ENCODE results near the gene TRIM28. TPM values are rescaled to one million over a fixed set of nuclear protein-coding genes. Genes with fewer than 3 reads are reported as not detected.

Gene TRIM28
- total RNA-seq, 1 donor from 2014 or later = 407 TPM

GRCh38 chr19:58581227-58582141, 37.6 kb downstream of the TRIM28 start:
- peak overlapping the region; percentile 41 for H3K27ac Mint-ChIP-seq
- DNase-seq = peak; percentile 73
- peak; percentile 99 for ATAC-seq (ENCODE audit: low read depth)
- no peak overlapping the region for H3K4me3 Mint-ChIP-seq
- H3K36me3 Mint-ChIP-seq (ENCODE audit: low read depth) = peaks cover 18% of the 10 kb centered on the region
- POLR2A ChIA-PET = interaction anchor here (1.0 to 2.2 kb wide), 5 partner anchors 22 to 68 kb away, joined by 4 to 17 read pairs (median 5); partner anchors contain the start of genes TRIM28, UBE2M and ZBTB45
- intact Hi-C loops (cut with micrococcal nuclease) = loop anchor here (1.0 kb wide), 3 partner anchors 37 to 67 kb away; partner anchors contain the start of gene TRIM28
- CTCF ChIA-PET = interaction anchor here (1.4 to 4.3 kb wide), 3 partner anchors 61 to 71 kb away, joined by 3 to 62 read pairs (median 14); partner anchors contain the start of gene ZBTB45
- no peaks in the 10 kb centered on the region for H3K27me3 Mint-ChIP-seq
- TF ChIP-seq, protein P1, sequence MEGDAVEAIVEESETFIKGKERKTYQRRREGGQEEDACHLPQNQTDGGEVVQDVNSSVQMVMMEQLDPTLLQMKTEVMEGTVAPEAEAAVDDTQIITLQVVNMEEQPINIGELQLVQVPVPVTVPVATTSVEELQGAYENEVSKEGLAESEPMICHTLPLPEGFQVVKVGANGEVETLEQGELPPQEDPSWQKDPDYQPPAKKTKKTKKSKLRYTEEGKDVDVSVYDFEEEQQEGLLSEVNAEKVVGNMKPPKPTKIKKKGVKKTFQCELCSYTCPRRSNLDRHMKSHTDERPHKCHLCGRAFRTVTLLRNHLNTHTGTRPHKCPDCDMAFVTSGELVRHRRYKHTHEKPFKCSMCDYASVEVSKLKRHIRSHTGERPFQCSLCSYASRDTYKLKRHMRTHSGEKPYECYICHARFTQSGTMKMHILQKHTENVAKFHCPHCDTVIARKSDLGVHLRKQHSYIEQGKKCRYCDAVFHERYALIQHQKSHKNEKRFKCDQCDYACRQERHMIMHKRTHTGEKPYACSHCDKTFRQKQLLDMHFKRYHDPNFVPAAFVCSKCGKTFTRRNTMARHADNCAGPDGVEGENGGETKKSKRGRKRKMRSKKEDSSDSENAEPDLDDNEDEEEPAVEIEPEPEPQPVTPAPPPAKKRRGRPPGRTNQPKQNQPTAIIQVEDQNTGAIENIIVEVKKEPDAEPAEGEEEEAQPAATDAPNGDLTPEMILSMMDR (IDR thresholded peaks at IDR 0.05) = no peak
- H3K9me3 Mint-ChIP-seq = no peaks in the 10 kb centered on the region
- H3K4me1 Mint-ChIP-seq = peaks cover 23% of the 10 kb centered on the region

DNA sequence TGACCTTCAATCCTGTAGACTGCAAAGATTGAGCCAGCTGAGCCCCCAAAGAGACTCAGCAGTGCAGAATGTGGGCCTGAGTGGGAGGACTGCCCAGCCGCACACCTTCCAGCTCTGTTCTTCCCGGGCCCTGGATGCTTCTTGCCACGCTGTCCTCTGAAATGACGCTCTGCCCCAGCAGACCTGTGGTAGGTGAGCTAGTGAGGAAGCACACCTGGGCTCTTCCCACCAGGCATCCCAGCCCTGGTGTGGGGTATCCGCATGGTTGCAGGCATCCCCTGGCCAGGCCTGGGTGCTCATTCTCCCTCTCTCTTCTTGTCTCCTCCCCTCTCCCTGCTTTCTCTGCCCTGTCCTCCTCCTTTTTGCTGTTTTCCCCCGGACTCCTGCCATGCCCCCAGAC, 39.1 kb downstream of the TRIM28 start:
- ATAC-seq (ENCODE audit: low read depth) (no peak), DNase-seq (no peak)
- peaks cover 22% of the 10 kb centered on the region for H3K4me1 Mint-ChIP-seq
- peaks cover 18% of the 10 kb centered on the region for H3K36me3 Mint-ChIP-seq (ENCODE audit: low read depth)
- H3K27me3 Mint-ChIP-seq = no peaks in the 10 kb centered on the region
- intact Hi-C loops (cut with micrococcal nuclease) = no loop called here
- no peaks in the 10 kb centered on the region for H3K9me3 Mint-ChIP-seq
- TF ChIP-seq, protein P1 (IDR thresholded peaks at IDR 0.05) = no peak
- no peak overlapping the region for H3K4me3 Mint-ChIP-seq
- CTCF ChIA-PET = no interaction called here
- POLR2A ChIA-PET = no interaction called here
- H3K27ac Mint-ChIP-seq = no peak overlapping the region

DNA sequence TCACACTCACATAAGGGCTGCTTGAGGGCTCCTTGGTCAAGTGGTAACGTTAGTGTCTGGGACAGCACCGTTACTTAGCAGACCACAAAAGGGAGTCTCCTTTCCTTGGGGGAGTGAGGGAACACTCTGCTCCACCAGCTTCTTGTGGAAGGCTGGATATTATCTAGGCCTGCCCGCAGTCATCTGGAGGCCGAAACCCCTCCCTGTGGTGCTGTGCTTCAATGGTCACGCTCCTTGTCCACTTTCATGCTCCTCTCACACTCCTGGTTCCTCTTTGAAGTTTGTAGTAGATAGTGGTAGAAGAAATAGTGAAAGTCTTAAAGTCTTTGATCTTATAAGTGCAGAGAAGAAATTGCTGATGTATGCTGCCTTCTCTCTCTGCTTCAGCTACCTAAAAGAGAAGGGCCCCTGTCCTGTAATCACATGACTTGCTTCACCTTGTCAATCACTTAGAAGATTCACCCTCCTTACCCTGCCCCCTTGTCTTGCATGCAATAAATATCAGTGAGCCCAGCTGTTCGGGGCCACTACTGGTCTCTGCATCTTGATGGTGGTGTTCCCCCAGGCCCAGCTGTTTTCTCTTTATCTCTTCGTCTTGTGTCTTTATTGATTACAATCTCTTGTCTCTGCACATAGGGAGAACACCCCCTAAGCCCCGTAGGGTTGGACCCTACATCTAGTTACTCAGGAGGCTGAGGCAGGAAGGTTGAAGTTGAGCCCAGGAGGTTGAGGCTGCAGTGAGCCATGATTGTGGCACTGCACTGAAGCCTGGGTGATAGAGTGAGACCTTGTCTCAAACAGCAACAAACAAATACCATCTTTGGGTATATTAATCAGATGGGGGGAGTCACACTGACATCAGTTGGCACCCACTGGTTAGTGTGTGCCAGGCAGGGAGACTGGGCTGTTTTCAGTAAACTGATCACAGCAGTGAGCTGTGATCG, 40.9 kb downstream of the TRIM28 start:
- intact Hi-C loops (cut with micrococcal nuclease) = no loop called here
- Mint-ChIP-seq H3K4me3 (no peak overlapping the region), H3K4me1 (peaks cover 7% of the 10 kb centered on the region), H3K9me3 (no peaks in the 10 kb centered on the region), H3K36me3 (ENCODE audit: low read depth) (peaks cover 18% of the 10 kb centered on the region), H3K27me3 (no peaks in the 10 kb centered on the region), H3K27ac (no peak overlapping the region)
- TF ChIP-seq, protein P1 (IDR thresholded peaks at IDR 0.05) = no peak
- ChIA-PET POLR2A (no interaction called here), CTCF (no interaction called here)
- DNase-seq (no peak), ATAC-seq (ENCODE audit: low read depth) (no peak)

DNA sequence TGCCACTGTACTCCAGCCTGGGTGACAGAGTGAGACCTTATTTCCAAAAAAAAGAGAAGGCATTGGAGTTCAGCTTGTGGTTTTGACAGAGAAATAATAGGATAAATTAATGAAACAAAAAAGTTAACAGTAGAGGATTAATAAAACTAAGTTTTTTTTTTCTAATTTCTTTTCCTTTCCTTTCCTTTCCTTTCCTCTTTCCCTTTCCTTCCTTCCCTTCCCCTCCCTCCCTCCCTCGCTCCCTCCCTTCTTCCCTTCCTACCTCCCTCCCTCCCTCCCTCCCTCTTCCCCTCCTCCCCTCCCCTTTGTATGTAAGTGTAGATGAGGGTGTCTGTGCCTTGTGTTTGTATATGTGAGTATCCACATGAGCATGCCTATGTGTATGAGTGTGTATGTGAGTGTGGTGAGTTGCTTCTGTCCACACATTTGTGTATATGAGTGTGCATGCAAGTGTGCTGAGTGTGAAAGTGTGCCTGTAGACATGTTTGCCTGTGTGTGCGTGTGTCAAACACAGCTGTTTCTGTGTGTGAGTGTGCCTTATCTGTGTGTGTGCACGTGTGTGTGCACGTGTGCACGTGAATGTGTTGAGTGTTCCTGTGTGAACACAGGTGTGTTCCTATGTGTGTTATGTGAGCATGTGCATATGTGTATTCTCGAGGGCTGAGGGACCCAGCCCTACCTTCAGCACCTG, 41.7 kb downstream of the TRIM28 start:
- H3K27me3 Mint-ChIP-seq = no peaks in the 10 kb centered on the region
- TF ChIP-seq, protein P1 (IDR thresholded peaks at IDR 0.05) = no peak
- peaks cover 18% of the 10 kb centered on the region for H3K36me3 Mint-ChIP-seq (ENCODE audit: low read depth)
- ATAC-seq (ENCODE audit: low read depth) = no peak
- no peak overlapping the region for H3K4me3 Mint-ChIP-seq
- intact Hi-C loops (cut with micrococcal nuclease) = no loop called here
- no peak for DNase-seq
- no peaks in the 10 kb centered on the region for H3K9me3 Mint-ChIP-seq
- ChIA-PET CTCF (no interaction called here), POLR2A (no interaction called here)
- H3K27ac Mint-ChIP-seq = no peak overlapping the region
- H3K4me1 Mint-ChIP-seq = peaks cover 7% of the 10 kb centered on the region
